Measurements from ENCODE around the gene RFT1.

DNA sequence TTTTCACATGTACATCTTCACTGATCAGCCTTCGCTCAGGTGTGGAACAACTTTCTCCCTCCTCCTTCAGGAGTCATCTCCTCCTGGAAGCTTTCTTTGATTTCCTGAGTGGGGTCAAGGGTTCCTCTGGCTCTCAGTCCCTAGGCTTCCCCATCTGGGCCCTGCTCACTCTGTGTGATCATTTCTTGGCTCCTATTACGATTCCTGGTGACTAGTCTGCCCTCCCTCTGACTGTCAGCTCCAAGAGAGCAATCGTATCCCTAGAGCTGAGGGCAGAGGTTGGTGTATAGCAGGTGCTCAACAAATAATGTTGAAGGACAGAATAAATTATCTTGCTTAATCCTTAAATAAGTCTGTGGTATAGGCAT lies 15.5 kb upstream of the RFT1 start:
- no peak for TF ChIP-seq POLR2A (IDR thresholded peaks at IDR 0.05)
- TF ChIP-seq CTCF (IDR thresholded peaks at IDR 0.05) = no peak
